Astrocyte of the cerebellum (primary cell): ENCODE data around the gene TLX3.

Source experiments
- DNase-seq: peaks from one replicate; pipeline ENCODE4 v3.0.0-alpha.2; 2011; ENCODE audit warnings: low read depth
- H3K4me3 ChIP-seq: 2 replicates; pipeline ENCODE4 v1.5.1; 2011; ENCODE audit warnings: mild to moderate bottlenecking, low read depth, low read length, moderate library complexity
- in situ Hi-C: cut with HindIII; loops from 2 replicates; pipeline ENCODE4 v1.10.0; 2017; ENCODE audit warnings: low sequenced_read_pairs
- TF ChIP-seq, protein P1 (sequence below): IDR thresholded peaks from 2 replicates; pipeline ENCODE4 v1.5.1; 2012; ENCODE audit warnings: low read length, low read depth, moderate library complexity, mild to moderate bottlenecking; ENCODE audit errors: missing control alignments

Gene TLX3

DNA sequence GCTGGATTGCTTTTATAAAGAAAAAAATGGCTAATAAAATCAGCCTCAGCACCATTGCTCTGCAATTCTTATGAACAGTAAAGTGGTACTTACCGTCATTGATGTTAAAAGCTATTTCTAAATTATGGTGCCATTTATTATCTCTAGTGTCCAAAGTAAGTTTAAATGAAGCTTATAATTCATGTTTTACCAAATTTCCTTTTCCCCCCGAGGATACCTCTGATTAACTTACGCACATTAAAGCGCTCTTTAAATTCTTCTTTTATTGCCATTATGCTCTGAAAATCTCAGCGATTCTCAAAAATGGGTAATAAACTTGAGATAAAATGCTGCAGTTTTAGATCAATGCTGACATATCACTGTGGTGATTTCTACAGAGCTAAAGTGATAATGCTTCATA, 13.5 kb downstream of the TLX3 start:
- DNase-seq = no peak
- no peak overlapping the region for H3K4me3 ChIP-seq
- in situ Hi-C loops = no loop called here
- TF ChIP-seq, protein P1, sequence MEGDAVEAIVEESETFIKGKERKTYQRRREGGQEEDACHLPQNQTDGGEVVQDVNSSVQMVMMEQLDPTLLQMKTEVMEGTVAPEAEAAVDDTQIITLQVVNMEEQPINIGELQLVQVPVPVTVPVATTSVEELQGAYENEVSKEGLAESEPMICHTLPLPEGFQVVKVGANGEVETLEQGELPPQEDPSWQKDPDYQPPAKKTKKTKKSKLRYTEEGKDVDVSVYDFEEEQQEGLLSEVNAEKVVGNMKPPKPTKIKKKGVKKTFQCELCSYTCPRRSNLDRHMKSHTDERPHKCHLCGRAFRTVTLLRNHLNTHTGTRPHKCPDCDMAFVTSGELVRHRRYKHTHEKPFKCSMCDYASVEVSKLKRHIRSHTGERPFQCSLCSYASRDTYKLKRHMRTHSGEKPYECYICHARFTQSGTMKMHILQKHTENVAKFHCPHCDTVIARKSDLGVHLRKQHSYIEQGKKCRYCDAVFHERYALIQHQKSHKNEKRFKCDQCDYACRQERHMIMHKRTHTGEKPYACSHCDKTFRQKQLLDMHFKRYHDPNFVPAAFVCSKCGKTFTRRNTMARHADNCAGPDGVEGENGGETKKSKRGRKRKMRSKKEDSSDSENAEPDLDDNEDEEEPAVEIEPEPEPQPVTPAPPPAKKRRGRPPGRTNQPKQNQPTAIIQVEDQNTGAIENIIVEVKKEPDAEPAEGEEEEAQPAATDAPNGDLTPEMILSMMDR = no peak

DNA sequence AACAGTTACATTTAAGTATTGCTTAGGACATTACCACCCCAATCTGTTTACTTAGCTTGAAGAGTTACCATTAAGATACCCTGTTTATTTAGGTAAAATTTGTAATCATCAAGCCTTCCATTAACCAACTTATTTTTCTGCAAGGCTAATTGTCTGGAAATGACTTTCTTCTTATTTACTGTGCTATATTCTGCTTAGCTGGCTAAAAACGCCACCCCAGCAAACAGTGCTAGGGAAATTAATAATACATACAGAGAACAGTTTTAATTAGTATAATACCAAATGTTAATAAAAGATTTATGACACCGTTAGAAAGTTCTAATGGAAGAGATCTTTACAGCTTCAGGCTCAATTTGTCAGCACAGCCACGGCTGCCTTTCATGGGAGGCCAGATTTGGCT, 14.0 kb downstream of the TLX3 start:
- TF ChIP-seq, protein P1 = no peak
- H3K4me3 ChIP-seq = no peak overlapping the region
- in situ Hi-C loops = no loop called here
- DNase-seq = no peak

DNA sequence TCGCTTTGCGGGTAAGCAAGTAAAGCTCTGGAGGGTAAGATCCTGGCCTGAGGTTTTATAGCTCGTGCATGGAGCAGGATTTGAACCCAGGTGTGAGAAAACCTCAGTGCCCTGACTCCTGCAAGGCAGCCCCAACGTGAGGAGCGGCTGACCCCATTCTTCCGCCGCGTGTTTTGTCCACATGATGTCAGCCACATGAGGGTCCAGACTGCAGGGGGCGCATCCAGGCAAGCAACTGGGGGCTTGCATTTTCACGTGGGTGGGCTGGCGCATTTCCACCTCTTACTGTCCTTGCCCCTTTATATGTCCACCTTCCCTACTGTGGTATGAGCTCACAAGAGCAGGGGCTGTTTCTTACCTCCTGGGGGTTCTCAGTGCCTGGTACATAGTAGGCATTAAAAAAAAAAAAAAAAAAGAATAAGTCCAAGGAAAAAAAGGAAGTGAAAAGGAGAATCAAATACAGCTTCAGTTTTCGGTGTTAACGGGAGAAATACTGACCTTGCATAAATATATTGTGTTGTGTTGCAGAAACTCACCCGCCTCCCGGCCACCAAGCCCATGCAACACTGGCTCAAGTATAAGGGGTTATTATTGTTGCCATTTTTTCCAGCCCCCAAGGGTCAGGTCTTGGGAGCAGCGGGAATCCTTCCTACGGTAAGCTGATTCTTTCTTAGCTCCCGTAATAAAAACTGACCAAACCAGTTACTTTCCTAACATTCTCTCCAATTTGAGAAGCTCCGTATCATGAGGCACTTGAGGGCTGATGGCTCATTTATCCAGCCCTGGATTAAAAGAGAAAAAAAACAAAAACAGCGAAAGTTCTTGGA, 15.0 kb downstream of the TLX3 start:
- TF ChIP-seq, protein P1 = no peak
- in situ Hi-C loops = no loop called here
- no peak overlapping the region for H3K4me3 ChIP-seq
- DNase-seq = no peak

DNA sequence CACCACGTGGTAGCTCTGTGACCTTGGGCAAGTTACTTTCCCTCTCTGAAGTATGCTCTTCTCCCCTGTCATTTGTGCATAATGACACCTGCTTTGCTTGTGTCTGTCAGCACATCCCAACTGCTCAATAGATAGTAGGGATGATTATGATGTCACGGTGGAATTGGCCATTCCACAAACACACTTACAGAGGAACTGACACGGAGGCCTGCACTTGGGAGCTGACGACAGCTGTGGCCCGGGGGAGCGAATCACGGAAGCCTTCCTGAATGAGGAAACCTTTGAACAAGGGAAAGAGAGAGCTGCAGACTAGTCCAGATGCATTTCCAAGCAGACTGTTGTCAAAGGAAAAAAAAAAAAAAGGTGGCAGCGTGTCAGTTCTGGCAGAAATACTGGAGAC, 21.0 kb downstream of the TLX3 start:
- TF ChIP-seq, protein P1 = no peak
- in situ Hi-C loops = no loop called here
- DNase-seq = no peak
- H3K4me3 ChIP-seq = no peak overlapping the region

DNA sequence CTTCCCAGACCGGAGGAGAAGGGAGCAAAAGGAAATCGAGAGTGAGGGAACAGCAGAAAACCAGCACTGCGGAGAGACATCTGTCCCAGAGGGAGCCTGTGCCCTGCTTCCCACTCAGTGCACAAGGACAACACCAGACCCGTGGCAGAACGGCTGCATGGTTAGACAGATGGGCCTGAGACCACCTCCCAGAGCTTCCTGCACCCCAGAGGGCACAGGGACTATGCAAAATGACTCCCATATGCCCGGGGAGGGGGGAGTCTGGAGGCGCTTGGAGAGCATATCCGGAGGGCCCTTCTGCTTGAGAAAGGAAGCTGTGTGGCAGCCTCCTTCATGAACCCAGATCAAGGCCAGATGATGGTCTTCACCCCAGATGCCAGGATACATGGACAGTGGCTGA, 26.6 kb downstream of the TLX3 start:
- TF ChIP-seq, protein P1 = no peak
- DNase-seq = no peak
- H3K4me3 ChIP-seq = no peak overlapping the region
- in situ Hi-C loops = loop anchor here (5.0 kb wide), 1 partner anchor 63 kb away; no protein-coding TSS in a partner anchor

DNA sequence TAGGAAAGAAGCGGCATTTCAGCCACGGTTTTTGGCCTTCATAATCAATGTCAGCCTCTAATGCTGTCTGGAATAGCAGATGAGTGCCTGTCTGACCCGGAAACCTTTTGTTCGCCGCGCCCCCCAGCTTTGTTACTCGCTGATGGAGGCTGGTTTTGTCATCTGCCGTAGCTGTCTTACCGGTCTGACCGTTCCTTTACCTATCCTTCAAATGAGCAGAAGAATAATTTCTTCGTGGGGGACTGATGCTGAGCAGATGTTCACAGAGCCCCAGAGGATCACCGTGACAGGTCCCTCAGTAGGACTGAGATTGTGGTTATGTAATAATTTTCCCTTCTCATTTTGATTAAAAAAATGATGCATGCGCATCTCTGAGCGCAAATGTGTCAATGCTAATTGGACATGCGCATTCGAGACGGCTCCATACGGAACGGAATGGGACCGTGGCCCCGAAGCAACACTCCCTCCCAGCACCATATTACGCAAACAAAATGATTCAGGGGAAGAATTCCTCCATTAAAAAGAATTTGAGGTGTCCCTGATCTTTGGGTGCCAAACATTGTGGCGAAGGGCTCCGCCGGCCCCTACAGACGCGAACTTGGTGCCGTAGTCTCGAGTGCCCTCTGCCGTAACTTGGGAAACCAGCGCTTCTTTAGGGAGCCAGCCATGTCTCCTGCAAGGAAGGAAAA, 27.6 kb downstream of the TLX3 start:
- TF ChIP-seq, protein P1 = peak; percentile 84
- in situ Hi-C loops = loop anchor here (5.0 kb wide), 1 partner anchor 64 kb away; no protein-coding TSS in a partner anchor
- peak overlapping the region; percentile 50 for H3K4me3 ChIP-seq
- DNase-seq = peak; percentile 34
